PC-9 (cell line): ENCODE measurements around the gene RAC3. TPM values are rescaled to one million over a fixed set of nuclear protein-coding genes. Genes with fewer than 3 reads are reported as not detected.

Experiments
- BruUV-seq: library from RNA; stranded (reverse); fragments of 400-500 nt; replicated peaks from 2 replicates; lab custom pipeline; 2021; lab: Mats Ljungman, UMichigan
- CTCF ChIA-PET: fragments of 300-600 bp; sonication (Branson Sonifier 250); formaldehyde crosslinking; loops from one replicate; lab custom pipeline; 2022; ENCODE audit warnings: antibody characterized with exemption; lab: Charles Lee
- POLR2A ChIA-PET: fragments of 300-600 bp; sonication (Branson Sonifier 250); formaldehyde crosslinking; loops from one replicate; lab custom pipeline; 2022; ENCODE audit warnings: antibody characterized with exemption; ENCODE audit not compliant: unreplicated experiment; lab: Charles Lee
- DNase-seq, 2 experiments: peaks; one replicate each; pipeline versions ENCODE4 v3.0.0 to v3.0.0-alpha.2; 2015 to 2022; ENCODE audit warnings: mixed read lengths in 1 of 2
- H2AFZ ChIP-seq: fragments of 200-600 bp; sonication (generic); 2 replicates; pipeline ENCODE4 v1.8.1; 2017; ENCODE audit warnings: antibody characterized with exemption
- H3F3A ChIP-seq: fragments of 200-600 bp; sonication (generic); 2 replicates; pipeline ENCODE4 v1.8.1; 2017; ENCODE audit warnings: antibody characterized with exemption, mild to moderate bottlenecking, low read depth; ENCODE audit not compliant: insufficient read depth
- H3K27ac ChIP-seq: fragments of 200-600 bp; sonication (generic); 2 replicates; pipeline ENCODE4 v1.6.1; 2016; ENCODE audit warnings: mixed run types
- H3K27me3 ChIP-seq: fragments of 200-600 bp; sonication (generic); 2 replicates; pipeline ENCODE4 v1.6.1; 2016; ENCODE audit warnings: low read depth, mixed run types; ENCODE audit not compliant: insufficient read depth
- H3K36me3 ChIP-seq: fragments of 200-600 bp; sonication (generic); 2 replicates; pipeline ENCODE4 v1.6.1; 2016; ENCODE audit warnings: low read depth, mixed run types
- H3K4me1 ChIP-seq: fragments of 200-600 bp; sonication (generic); replicated peaks from 2 replicates; pipeline ENCODE4 v1.6.1; 2016; ENCODE audit warnings: mixed run types; ENCODE audit not compliant: insufficient read depth
- H3K4me2 ChIP-seq: fragments of 200-600 bp; sonication (generic); 2 replicates; pipeline ENCODE4 v1.6.1; 2017; ENCODE audit warnings: mixed run types
- H3K4me3 ChIP-seq: fragments of 200-600 bp; sonication (generic); 2 replicates; pipeline ENCODE4 v1.6.1; 2016; ENCODE audit warnings: mixed run types
- H3K79me2 ChIP-seq: fragments of 200-600 bp; sonication (generic); 2 replicates; pipeline ENCODE4 v1.6.1; 2017; ENCODE audit warnings: low read depth, mixed run types
- H3K9me2 ChIP-seq: fragments of 200-600 bp; sonication (generic); 2 replicates; pipeline ENCODE4 v1.8.1; 2017; ENCODE audit warnings: mild to moderate bottlenecking; ENCODE audit not compliant: insufficient read depth
- H3K9me3 ChIP-seq: fragments of 200-600 bp; sonication (generic); 2 replicates; pipeline ENCODE4 v1.8.1; 2016; ENCODE audit warnings: low read depth; ENCODE audit not compliant: insufficient read depth
- H4K20me1 ChIP-seq: fragments of 200-600 bp; sonication (generic); 2 replicates; pipeline ENCODE4 v1.8.1; 2017; ENCODE audit not compliant: insufficient read depth
- EZH2 ChIP-seq: fragments of 200-600 bp; sonication (generic); IDR thresholded peaks from 2 replicates; pipeline ENCODE4 v1.8.0; 2017; ENCODE audit warnings: antibody characterized with exemption, low read depth
- intact Hi-C: fragments of 100-400 bp; cut with micrococcal nuclease; formaldehyde crosslinking; loops from one replicate; pipeline ENCODE4 v1.10.0; 2022; ENCODE audit not compliant: unreplicated experiment
- total RNA-seq: library from RNA; stranded (reverse); gene quantifications from 2 replicates; pipeline ENCODE4 v1.2.3, GENCODE V29; 2021
- TF ChIP-seq, protein P1 (sequence below): fragments of 200-600 bp; sonication (generic); conservative IDR thresholded peaks from 2 replicates; pipeline ENCODE4 v1.6.1; 2017; ENCODE audit warnings: mixed run types, antibody characterized with exemption, mild to moderate bottlenecking, moderate library complexity

Gene RAC3
- total RNA-seq, 1 experiment from 2014 or later: 32.3 TPM

DNA sequence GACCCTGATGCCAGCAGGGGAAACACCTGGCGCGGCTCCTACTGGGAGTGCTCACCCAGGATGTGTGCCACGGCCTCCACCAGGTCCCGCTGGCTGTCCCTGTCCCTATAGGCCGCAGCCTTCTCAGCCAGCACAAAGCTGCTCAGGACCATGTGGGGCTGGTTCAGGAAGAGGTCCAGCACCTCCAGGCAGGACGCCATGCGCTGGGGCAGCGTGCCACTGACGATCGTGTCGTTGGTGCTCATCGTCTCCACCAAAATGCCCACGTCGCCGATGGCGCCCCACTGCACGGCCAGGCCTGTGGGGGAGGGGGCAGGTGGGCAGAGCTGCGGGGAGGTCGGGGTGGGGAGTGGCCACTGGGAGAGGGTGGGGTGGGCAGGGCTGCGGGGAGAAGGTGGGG lies 50.1 kb downstream of the RAC3 start:
- Histone ChIP-seq H3K36me3 (no peaks in the 10 kb centered on the region), H3K27me3 (no peaks in the 10 kb centered on the region), H4K20me1 (peaks cover 14% of the 10 kb centered on the region), H3F3A (peaks cover 11% of the 10 kb centered on the region), H2AFZ (no peak overlapping the region), H3K9me3 (no peaks in the 10 kb centered on the region), H3K9me2 (no peaks in the 10 kb centered on the region), H3K4me3 (no peak overlapping the region), H3K79me2 (no peaks in the 10 kb centered on the region), H3K27ac (no peak overlapping the region), H3K4me2 (no peak overlapping the region), H3K4me1 (no peaks in the 10 kb centered on the region)
- ChIA-PET CTCF (no interaction called here), POLR2A (no interaction called here)
- no peak for DNase-seq
- intact Hi-C loops: no loop called here
- BruUV-seq: no TSS peak
- TF ChIP-seq, protein P1, sequence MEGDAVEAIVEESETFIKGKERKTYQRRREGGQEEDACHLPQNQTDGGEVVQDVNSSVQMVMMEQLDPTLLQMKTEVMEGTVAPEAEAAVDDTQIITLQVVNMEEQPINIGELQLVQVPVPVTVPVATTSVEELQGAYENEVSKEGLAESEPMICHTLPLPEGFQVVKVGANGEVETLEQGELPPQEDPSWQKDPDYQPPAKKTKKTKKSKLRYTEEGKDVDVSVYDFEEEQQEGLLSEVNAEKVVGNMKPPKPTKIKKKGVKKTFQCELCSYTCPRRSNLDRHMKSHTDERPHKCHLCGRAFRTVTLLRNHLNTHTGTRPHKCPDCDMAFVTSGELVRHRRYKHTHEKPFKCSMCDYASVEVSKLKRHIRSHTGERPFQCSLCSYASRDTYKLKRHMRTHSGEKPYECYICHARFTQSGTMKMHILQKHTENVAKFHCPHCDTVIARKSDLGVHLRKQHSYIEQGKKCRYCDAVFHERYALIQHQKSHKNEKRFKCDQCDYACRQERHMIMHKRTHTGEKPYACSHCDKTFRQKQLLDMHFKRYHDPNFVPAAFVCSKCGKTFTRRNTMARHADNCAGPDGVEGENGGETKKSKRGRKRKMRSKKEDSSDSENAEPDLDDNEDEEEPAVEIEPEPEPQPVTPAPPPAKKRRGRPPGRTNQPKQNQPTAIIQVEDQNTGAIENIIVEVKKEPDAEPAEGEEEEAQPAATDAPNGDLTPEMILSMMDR: no peak

DNA sequence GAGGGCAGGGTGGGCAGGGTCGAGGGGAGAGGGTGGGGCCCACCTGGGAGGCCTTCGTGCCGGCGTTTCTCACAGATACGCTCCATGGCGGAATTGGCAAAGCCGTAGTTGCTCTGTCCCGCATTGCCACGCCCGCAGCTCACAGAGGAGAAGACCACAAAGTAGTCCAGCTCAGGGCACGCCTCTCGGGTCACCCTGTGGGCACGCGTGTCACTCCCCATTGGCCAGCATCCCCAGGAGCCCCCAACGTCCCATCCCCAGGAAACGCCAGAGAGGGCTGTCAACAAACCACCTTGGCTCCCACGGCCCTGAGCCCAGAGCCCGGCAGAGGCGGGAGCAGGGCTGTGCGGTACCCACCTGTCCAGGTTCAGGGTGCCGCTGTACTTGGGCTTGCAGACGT lies 50.5 kb downstream of the RAC3 start:
- H3K4me1 ChIP-seq: no peaks in the 10 kb centered on the region
- no peak overlapping the region for H3K27ac ChIP-seq
- H4K20me1 ChIP-seq: peaks cover 14% of the 10 kb centered on the region
- BruUV-seq: no TSS peak
- H3K4me2 ChIP-seq: no peak overlapping the region
- H3K4me3 ChIP-seq: no peak overlapping the region
- POLR2A ChIA-PET: no interaction called here
- H2AFZ ChIP-seq: no peak overlapping the region
- H3K9me3 ChIP-seq: no peaks in the 10 kb centered on the region
- no peaks in the 10 kb centered on the region for H3K79me2 ChIP-seq
- CTCF ChIA-PET: no interaction called here
- no peaks in the 10 kb centered on the region for H3K27me3 ChIP-seq
- H3F3A ChIP-seq: peaks cover 7% of the 10 kb centered on the region; the same call in 1 of the 2 replicates
- DNase-seq: no peak
- H3K36me3 ChIP-seq: no peaks in the 10 kb centered on the region
- no peaks in the 10 kb centered on the region for H3K9me2 ChIP-seq
- intact Hi-C loops: no loop called here
- TF ChIP-seq, protein P1: no peak
- no peak for TF ChIP-seq EZH2

DNA sequence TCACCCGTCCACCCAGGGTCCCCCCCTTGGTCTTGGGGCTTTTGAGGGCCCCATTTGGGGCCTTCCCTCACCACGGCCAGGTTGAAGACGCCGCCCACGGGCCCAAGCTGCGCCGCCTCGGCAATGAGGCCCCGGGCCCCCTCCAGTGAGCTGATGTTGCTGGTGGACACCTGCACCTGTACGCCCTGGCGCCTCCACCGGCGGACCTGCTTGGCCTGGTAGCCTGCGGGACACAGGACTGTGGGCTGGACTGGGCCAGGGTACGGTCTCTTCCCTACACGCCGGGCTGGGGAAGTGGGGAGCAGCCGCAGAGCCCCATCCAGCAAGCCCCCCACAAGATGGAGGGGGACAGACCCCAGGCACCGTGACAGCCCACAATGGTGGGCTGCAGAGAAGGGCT lies 51.0 kb downstream of the RAC3 start:
- H3K4me3 ChIP-seq: no peak overlapping the region
- H2AFZ ChIP-seq: no peak overlapping the region
- H3K9me3 ChIP-seq: no peaks in the 10 kb centered on the region
- peaks cover 14% of the 10 kb centered on the region for H4K20me1 ChIP-seq
- no peaks in the 10 kb centered on the region for H3K4me1 ChIP-seq
- intact Hi-C loops: no loop called here
- peaks cover 6% of the 10 kb centered on the region; the same call in 1 of the 2 replicates for H3F3A ChIP-seq
- BruUV-seq: TSS peak; percentile 6
- no peaks in the 10 kb centered on the region for H3K27me3 ChIP-seq
- H3K36me3 ChIP-seq: no peaks in the 10 kb centered on the region
- POLR2A ChIA-PET: no interaction called here
- no peak for DNase-seq
- no peaks in the 10 kb centered on the region for H3K9me2 ChIP-seq
- H3K4me2 ChIP-seq: no peak overlapping the region
- CTCF ChIA-PET: no interaction called here
- TF ChIP-seq, protein P1: no peak
- no peak for TF ChIP-seq EZH2
- no peaks in the 10 kb centered on the region for H3K79me2 ChIP-seq
- H3K27ac ChIP-seq: no peak overlapping the region
